Sigmoid colon (tissue), 4 donors: ENCODE data around the gene LAPTM4A.
"Not testable (repeated sequence)": the region's sequence is repeated elsewhere in the genome, so short reads cannot be mapped to it uniquely, and the experiment has no call there.

Experiments
- EP300 ChIP-seq, 4 donors: sonication (generic); formaldehyde crosslinking; IDR thresholded peaks; one replicate each; pipeline ENCODE4 v1.6.1; 2017; ENCODE audit warnings: antibody characterized with exemption in 4 of 4
- POLR2A ChIP-seq, 2 donors: fragments of 450-650 bp; IDR thresholded peaks; one replicate each; pipeline ENCODE4 v1.6.1; 2016; ENCODE audit warnings: antibody characterized with exemption in 2 of 2, mild to moderate bottlenecking in 2 of 2, moderate library complexity in 2 of 2
- TF ChIP-seq, protein P1 (sequence below), 4 experiments: fragments of 450-650 bp in 3 of 4; fragments of 200-600 bp in 1 of 4; IDR thresholded peaks; one replicate each; pipeline ENCODE4 v1.5.1; 2016 to 2019; ENCODE audit warnings: antibody characterized with exemption in 4 of 4, mild to moderate bottlenecking in 3 of 4, moderate library complexity in 2 of 4

DNA sequence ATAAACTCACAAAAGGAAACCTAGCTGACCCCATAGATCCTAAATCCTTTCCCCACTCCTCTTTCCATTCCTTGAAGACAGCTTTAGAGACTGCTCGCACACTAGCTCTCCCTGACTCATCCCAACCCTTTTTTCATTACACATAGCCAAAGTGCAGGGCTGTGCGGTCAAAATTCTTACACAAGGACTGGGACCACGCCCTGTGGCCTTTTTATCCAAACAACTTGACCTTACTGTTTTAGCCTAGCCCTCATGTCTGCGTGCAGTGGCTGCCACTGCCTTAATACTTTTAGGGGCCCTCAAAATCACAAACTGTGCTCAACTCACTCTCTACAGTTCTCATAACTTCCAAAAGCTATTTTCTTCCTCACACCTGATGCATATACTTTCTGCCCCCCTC, 34.5 kb upstream of the LAPTM4A start:
- TF ChIP-seq, protein P1, sequence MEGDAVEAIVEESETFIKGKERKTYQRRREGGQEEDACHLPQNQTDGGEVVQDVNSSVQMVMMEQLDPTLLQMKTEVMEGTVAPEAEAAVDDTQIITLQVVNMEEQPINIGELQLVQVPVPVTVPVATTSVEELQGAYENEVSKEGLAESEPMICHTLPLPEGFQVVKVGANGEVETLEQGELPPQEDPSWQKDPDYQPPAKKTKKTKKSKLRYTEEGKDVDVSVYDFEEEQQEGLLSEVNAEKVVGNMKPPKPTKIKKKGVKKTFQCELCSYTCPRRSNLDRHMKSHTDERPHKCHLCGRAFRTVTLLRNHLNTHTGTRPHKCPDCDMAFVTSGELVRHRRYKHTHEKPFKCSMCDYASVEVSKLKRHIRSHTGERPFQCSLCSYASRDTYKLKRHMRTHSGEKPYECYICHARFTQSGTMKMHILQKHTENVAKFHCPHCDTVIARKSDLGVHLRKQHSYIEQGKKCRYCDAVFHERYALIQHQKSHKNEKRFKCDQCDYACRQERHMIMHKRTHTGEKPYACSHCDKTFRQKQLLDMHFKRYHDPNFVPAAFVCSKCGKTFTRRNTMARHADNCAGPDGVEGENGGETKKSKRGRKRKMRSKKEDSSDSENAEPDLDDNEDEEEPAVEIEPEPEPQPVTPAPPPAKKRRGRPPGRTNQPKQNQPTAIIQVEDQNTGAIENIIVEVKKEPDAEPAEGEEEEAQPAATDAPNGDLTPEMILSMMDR (IDR thresholded peaks at IDR 0.05) = not testable (repeated sequence)
- not testable (repeated sequence) for TF ChIP-seq POLR2A, EP300 (IDR thresholded peaks at IDR 0.05)
